Testis (tissue), 3 donors: ENCODE results near the gene ZNF141. TPM values are rescaled to one million over a fixed set of nuclear protein-coding genes. Genes with fewer than 3 reads are reported as not detected.

Experiments
- DNase-seq: peaks from one replicate; pipeline ENCODE4 v3.0.0-alpha.2; 2019
- H3K27ac ChIP-seq, 2 donors: fragments of 200-600 bp; sonication (generic); one replicate each; pipeline ENCODE4 v1.5.1; 2019
- H3K27me3 ChIP-seq: fragments of 200-600 bp; sonication (generic); one replicate; pipeline ENCODE4 v1.5.1; 2019
- H3K36me3 ChIP-seq: fragments of 200-600 bp; sonication (generic); one replicate; pipeline ENCODE4 v1.5.1; 2017; ENCODE audit warnings: low read depth; ENCODE audit errors: missing control alignments
- H3K4me1 ChIP-seq: fragments of 200-600 bp; sonication (generic); one replicate; pipeline ENCODE4 v1.5.1; 2019
- H3K4me3 ChIP-seq, 2 donors: fragments of 200-600 bp; sonication (generic); one replicate each; pipeline ENCODE4 v1.5.1; 2017 to 2019
- H3K9me3 ChIP-seq: fragments of 200-600 bp; sonication (generic); one replicate; pipeline ENCODE4 v1.5.1; 2017
- POLR2A ChIP-seq: fragments of 450-650 bp; IDR thresholded peaks from one replicate; pipeline ENCODE4 v1.6.1; 2017; ENCODE audit warnings: antibody characterized with exemption, mild to moderate bottlenecking, moderate library complexity
- WGBS, 2 donors: methylation state at CpG; one replicate each; pipeline ENCODE4 v1.1.5; 2018; 5-methylcytosine and 5-hydroxymethylcytosine counted together
- intact Hi-C: fragments of 100-400 bp; cut with DNase I; formaldehyde crosslinking; loops from one replicate; pipeline ENCODE4 v1.15.1; 2023; ENCODE audit warnings: low total_unique reads
- polyA plus RNA-seq: library from polyadenylated mRNA; stranded (reverse); fragments of 350-450 nt; fragmentation: Illumina TruSeq; extraction: RNeasy Lipid Tissue Mini Kit (QIAGEN cat#74804); gene quantifications from one replicate; pipeline ENCODE4 v1.2.3, GENCODE V29; 2014; ENCODE audit warnings: low read depth, low replicate concordance; ENCODE audit not compliant: insufficient read depth
- total RNA-seq, 2 donors: library from RNA; depleted of rRNA; stranded (reverse); fragments of >200 nt; gene quantifications; one replicate each; pipeline ENCODE4 v1.2.3, GENCODE V29; 2016
- TF ChIP-seq, protein P1 (sequence below), 3 experiments: fragments of 450-650 bp in 2 of 3; fragments of 200-600 bp in 1 of 3; sonication (generic) in 1 of 3; IDR thresholded peaks; one replicate each; pipeline ENCODE4 v1.5.1; 2016 to 2019; ENCODE audit warnings: antibody characterized with exemption in 3 of 3, mild to moderate bottlenecking in 2 of 3, moderate library complexity in 1 of 3

The ZNF141 gene
- total and polyA plus RNA-seq, 3 donors from 2014 or later, result 5.9 to 30.6 (median 30.0) TPM

DNA sequence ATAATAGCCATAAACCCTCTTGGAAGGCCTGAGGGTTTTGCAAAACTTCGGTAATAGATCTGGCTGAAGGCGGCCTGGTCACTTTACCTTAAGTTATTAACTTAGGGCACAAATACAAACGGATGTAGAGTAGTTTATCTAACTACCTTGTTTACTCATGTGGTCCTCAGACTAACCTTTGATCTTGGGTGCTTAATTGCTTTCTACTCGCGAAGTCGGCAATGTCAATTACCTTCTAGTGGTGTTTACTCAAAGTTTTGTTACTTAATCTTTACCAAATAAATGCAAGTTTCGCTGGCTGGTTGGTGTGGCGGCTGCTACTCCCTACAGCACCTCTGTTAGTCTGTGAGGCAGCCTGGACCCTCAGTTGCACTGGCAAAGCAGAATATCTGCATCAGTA, 8.9 kb upstream of the ZNF141 start:
- no peak for DNase-seq
- H3K27me3 ChIP-seq, result no peaks in the 10 kb centered on the region
- H3K36me3 ChIP-seq, result no peaks in the 10 kb centered on the region
- H3K4me3 ChIP-seq, result no peak overlapping the region
- no peaks in the 10 kb centered on the region for H3K4me1 ChIP-seq
- H3K27ac ChIP-seq, result no peak overlapping the region
- TF ChIP-seq, protein P1, sequence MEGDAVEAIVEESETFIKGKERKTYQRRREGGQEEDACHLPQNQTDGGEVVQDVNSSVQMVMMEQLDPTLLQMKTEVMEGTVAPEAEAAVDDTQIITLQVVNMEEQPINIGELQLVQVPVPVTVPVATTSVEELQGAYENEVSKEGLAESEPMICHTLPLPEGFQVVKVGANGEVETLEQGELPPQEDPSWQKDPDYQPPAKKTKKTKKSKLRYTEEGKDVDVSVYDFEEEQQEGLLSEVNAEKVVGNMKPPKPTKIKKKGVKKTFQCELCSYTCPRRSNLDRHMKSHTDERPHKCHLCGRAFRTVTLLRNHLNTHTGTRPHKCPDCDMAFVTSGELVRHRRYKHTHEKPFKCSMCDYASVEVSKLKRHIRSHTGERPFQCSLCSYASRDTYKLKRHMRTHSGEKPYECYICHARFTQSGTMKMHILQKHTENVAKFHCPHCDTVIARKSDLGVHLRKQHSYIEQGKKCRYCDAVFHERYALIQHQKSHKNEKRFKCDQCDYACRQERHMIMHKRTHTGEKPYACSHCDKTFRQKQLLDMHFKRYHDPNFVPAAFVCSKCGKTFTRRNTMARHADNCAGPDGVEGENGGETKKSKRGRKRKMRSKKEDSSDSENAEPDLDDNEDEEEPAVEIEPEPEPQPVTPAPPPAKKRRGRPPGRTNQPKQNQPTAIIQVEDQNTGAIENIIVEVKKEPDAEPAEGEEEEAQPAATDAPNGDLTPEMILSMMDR (IDR thresholded peaks at IDR 0.05), result no peak
- no peak for TF ChIP-seq POLR2A
- WGBS, 2 donors, result 68 to 77% methylated on average over 7 to 8 of the region's 8 CpGs
- no peaks in the 10 kb centered on the region for H3K9me3 ChIP-seq
- intact Hi-C loops, result no loop called here

DNA sequence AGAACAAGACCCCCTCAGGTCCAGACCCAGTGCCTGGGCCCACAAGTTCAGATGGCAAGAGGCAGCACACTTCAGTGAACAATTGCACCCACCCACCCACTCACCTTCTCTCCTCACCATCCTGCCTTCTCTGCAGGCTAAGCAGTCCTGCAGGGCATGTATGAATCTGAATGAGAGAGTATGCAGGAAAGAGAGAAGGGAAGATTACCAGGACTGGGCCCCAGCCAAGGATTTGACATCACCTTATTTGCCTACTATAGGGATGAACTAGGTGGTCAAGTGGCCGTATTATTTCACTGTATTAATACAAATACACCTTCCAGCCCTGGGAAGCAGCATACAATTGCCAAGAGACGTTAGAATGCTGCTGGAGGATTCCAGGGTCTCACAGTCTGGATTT, 2.1 kb upstream of the ZNF141 start:
- Histone ChIP-seq H3K4me3 (no peak overlapping the region), H3K27ac (peak overlapping the region in 1 of 2 donors; percentile 96), H3K4me1 (peaks cover 8% of the 10 kb centered on the region), H3K36me3 (no peaks in the 10 kb centered on the region), H3K9me3 (no peaks in the 10 kb centered on the region), H3K27me3 (no peaks in the 10 kb centered on the region)
- TF ChIP-seq, protein P1 (IDR thresholded peaks at IDR 0.05), result no peak
- no peak for TF ChIP-seq POLR2A
- DNase-seq, result peak; percentile 16
- 34 to 40% methylated on average over 2 of the region's 2 CpGs for WGBS, 2 donors
- intact Hi-C loops, result no loop called here

GRCh38 chr4:336099-336892, 1.3 kb upstream of the ZNF141 start:
- DNase-seq, result peak; percentile 49
- 6 to 18% methylated on average over 5 to 40 of the region's 71 CpGs for WGBS, 2 donors
- Histone ChIP-seq H3K9me3 (no peaks in the 10 kb centered on the region), H3K27ac (peak overlapping the region; percentile 94 to 96), H3K36me3 (no peaks in the 10 kb centered on the region), H3K4me1 (peaks cover 8% of the 10 kb centered on the region), H3K27me3 (no peaks in the 10 kb centered on the region), H3K4me3 (peak overlapping the region; percentile 81 to 91)
- intact Hi-C loops, result no loop called here
- TF ChIP-seq POLR2A, result no peak
- TF ChIP-seq, protein P1 (IDR thresholded peaks at IDR 0.05), result no peak

GRCh38 chr4:336893-337142, 796 bp upstream of the ZNF141 start:
- intact Hi-C loops, result no loop called here
- Histone ChIP-seq H3K27me3 (no peaks in the 10 kb centered on the region), H3K9me3 (no peaks in the 10 kb centered on the region), H3K4me3 (peak overlapping the region; percentile 81 to 91), H3K27ac (peak overlapping the region; percentile 94 to 96), H3K4me1 (peaks cover 8% of the 10 kb centered on the region), H3K36me3 (no peaks in the 10 kb centered on the region)
- TF ChIP-seq, protein P1 (IDR thresholded peaks at IDR 0.05), result no peak
- DNase-seq, result peak; percentile 59
- WGBS, 2 donors, result 0% methylated on average over 5 of the region's 18 CpGs; no CpG with 5 or more reads in 1 of the 2 donors
